Measurements from ENCODE around the gene KTI12. TPM values are rescaled to one million over a fixed set of nuclear protein-coding genes. Genes with fewer than 3 reads are reported as not detected.
A peak's percentile ranks its signal among the peaks of the same experiment; 100 is the strongest.

Gene KTI12
- polyA plus RNA-seq, 1 of the 3 experiments (the other 2 are of a cell fraction), result 13.7 TPM

- peak within 1 kb of the TSS; percentile 92 for H3K4me2 ChIP-seq
- peaks cover 9% of the 10 kb centered on the region; the same call in 1 of the 2 replicates for H4K20me1 ChIP-seq (ENCODE audit: insufficient read depth)
- peaks cover 25 to 40% of the 10 kb centered on the region in 2 experiments for H3K36me3 ChIP-seq (replicated peaks in 1 of 2; ENCODE audit: control insufficient read depth in 1 of 2, insufficient read depth in 2 of 2, low read length in 1 of 2)
- peaks cover 13 to 21% of the 10 kb centered on the region in 2 experiments for H3K4me1 ChIP-seq (ENCODE audit: control insufficient read depth in 1 of 2, insufficient read depth in 2 of 2, low read depth in 1 of 2, low read length in 1 of 2)
- peak; percentile 93 for DNase-seq
- WGBS (ENCODE audit: low lambda C conversion rate), result 3% methylated on average over 10 of the region's 54 CpGs
- H3K9ac ChIP-seq, result peak within 1 kb of the TSS; percentile 87
- peak within 1 kb of the TSS; percentile 83 for H2AFZ ChIP-seq (ENCODE audit: low read depth)
- ChIA-PET CTCF (interaction anchor here (1.1 to 2.4 kb wide), 2 partner anchors 15 to 23 kb away, joined by 3 to 9 read pairs; partner anchors contain the start of gene KTI12), POLR2A (interaction anchor here (0.9 to 1.4 kb wide), 6 partner anchors 13 to 349 kb away, joined by 3 to 15 read pairs (median 4); partner anchors contain the start of genes KTI12 and PRPF38A)
- H3K27me3 ChIP-seq (ENCODE audit: insufficient read depth), result no peaks in the 10 kb centered on the region
- no peaks in the 10 kb centered on the region for H3K9me3 ChIP-seq
- TF ChIP-seq MAX (IDR thresholded peaks at IDR 0.05; ENCODE audit: low read depth), result peak; percentile 85
- 0 out of 2 replicates have a peak, but pooled peaks have one; percentile 47 for TF ChIP-seq SIN3A (IDR thresholded peaks at IDR 0.05; ENCODE audit: borderline replicate concordance, low read depth, low read length)
- no peak for TF ChIP-seq EZH2phosphoT487 (IDR thresholded peaks at IDR 0.05; ENCODE audit: borderline replicate concordance, low read depth)
- TF ChIP-seq YY1 (IDR thresholded peaks at IDR 0.05; ENCODE audit: low read depth), result peak; percentile 88
- TF ChIP-seq POLR2AphosphoS5 (IDR thresholded peaks at IDR 0.05; ENCODE audit: low read depth, low read length), result peak; percentile 78
- TF ChIP-seq USF1 (IDR thresholded peaks at IDR 0.05; ENCODE audit: borderline replicate concordance, low read depth), result peak; percentile 87
- TF ChIP-seq REST (IDR thresholded peaks at IDR 0.05; ENCODE audit: low read depth, low read length), result no peak
- peak; percentile 78 for TF ChIP-seq MXI1 (IDR thresholded peaks at IDR 0.05; ENCODE audit: low read depth, low read length)
- peak; percentile 63 for TF ChIP-seq GABPA (IDR thresholded peaks at IDR 0.05; ENCODE audit: low read depth)
- TF ChIP-seq NRF1 (IDR thresholded peaks at IDR 0.05; ENCODE audit: low read depth, low read length), result peak; percentile 66
- TF ChIP-seq RCOR1 (IDR thresholded peaks at IDR 0.05; ENCODE audit: low read length), result no peak
- peak within 1 kb of the TSS; percentile 91 to 98 for H3K4me3 ChIP-seq (ENCODE audit: low read depth in 2 of 2, low read length in 1 of 2)
- peaks cover 6% of the 10 kb centered on the region for H3F3A ChIP-seq (replicated peaks; ENCODE audit: insufficient read depth)
- no peaks in the 10 kb centered on the region for H3K9me2 ChIP-seq
- H3K27ac ChIP-seq (ENCODE audit: low read depth in 2 of 2, low read length in 1 of 2), result peak within 1 kb of the TSS; percentile 87 to 98
- H3K79me2 ChIP-seq (ENCODE audit: insufficient read depth), result peaks cover 85% of the 10 kb centered on the region
Measured at GRCh38 chr1:52056163-52056936, 22.7 kb upstream of the KTI12 start, which contains the start of gene BTF3L4. Gene BTF3L4, plus strand, starts transcription at chr1:52056295. Its CDS starts 3,553 bp downstream, at chr1:52059848.

Measured in SK-N-SH (cell line).